G401 (cell line): ENCODE results near the gene ZNF827. TPM values are rescaled to one million over a fixed set of nuclear protein-coding genes. Genes with fewer than 3 reads are reported as not detected.

Experiments used
- DNase-seq: peaks from one replicate; pipeline ENCODE4 v3.0.0-alpha.2; 2015; ENCODE audit warnings: low spot score
- in situ Hi-C: cut with HindIII; loops from 2 replicates; pipeline ENCODE4 v1.10.0; 2016; ENCODE audit warnings: low sequenced_read_pairs, mixed read lengths
- total RNA-seq: library from RNA; depleted of rRNA; stranded (reverse); fragments of >200 nt; shearing (Covaris generic); gene quantifications from 2 replicates; pipeline ENCODE4 v1.2.3, GENCODE V29; 2014

The ZNF827 gene
- total RNA-seq, 1 experiment from 2014 or later: 2.1 TPM

- in situ Hi-C loops: no loop called here
- no peak for DNase-seq
These were observed 197.8 kb downstream of the ZNF827 start for GRCh38 chr4:145740806-145741205.

DNA sequence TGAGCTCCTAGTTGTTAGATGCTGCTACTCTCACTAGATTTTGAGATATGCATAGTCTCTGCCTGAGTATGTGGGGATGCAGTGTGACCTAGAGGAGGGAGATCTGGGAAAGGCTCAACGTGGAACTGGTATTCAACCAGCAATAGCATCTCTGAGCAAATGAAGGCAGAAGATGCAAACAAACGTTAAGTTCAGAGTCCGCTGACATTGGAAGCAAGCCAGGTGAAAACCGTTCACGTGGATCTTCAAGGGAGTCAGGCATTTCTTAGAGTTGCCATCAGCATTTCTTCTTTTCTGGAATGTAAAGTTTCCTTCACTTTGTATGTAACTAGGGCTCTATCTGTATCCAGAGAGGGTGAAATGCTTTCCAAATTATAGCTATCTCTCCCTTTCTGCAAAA lies 198.8 kb downstream of the ZNF827 start:
- no peak for DNase-seq
- in situ Hi-C loops: no loop called here

- in situ Hi-C loops: no loop called here
- DNase-seq: peak; percentile 92
These were observed 202.3 kb downstream of the ZNF827 start for GRCh38 chr4:145736241-145736831.

GRCh38 chr4:145735827-145736226 lies 202.8 kb downstream of the ZNF827 start:
- in situ Hi-C loops: no loop called here
- no peak for DNase-seq

GRCh38 chr4:145735347-145735675 lies 203.3 kb downstream of the ZNF827 start:
- in situ Hi-C loops: no loop called here
- peak; percentile 17 for DNase-seq

DNA sequence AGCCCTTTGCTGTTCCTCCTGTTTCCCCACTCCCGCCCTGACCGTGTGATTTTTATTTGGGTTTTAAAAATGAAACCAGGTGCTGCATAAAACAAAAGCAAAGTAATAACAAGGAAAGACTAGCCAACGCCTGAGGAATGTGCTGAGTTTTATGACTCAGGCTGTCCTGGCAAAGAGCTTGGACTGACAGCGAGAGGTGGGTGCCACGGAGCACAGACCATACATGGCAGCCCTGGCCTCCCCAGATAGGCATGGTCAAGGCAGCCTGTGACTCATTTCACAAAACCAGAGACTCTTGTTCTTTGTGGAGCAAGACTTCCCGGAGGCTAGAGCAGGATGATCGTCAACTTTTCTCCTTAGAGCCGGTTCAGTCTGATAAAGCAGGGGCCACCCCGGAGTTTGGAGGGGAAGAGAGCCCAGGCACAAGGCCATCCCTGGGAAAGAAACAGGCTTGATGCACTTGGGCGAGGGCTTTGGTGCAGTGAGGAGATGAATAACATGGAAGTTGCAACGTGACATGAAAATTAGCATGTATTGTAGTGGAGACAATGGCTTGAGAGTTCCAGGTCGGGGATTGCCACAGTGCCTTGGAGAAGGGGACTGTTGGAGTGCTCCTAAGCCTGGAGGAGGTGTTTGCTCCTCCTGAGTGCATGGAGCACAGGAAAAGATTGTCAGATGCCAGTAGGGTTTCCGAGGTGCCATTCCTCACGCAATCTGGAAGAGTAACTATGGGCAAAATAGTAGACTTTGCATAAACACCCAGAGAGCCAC lies 203.9 kb downstream of the ZNF827 start:
- in situ Hi-C loops: no loop called here

DNA sequence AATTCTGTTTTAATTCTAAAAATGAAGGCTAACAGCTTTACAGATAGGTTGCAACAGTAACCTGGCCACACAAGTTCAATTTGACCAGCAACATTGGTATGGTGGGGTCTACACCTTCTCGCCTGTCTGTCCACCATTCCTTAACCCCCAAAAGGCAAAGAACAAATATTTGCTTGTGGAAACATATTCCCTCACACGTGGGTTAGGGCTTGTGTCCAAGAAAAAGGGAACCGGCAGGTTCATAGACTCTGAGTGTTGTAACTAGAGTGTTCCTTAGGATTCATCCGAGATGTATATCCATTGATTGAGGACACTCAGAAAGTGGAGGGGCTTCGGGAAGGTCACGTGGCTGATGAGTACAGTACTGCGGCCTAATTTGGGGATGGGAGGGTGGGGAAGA lies 204.6 kb downstream of the ZNF827 start:
- DNase-seq: peak; percentile 47
- in situ Hi-C loops: no loop called here

More for the DNA sequence above, 203.9 kb downstream of the ZNF827 start:
- peak; percentile 21 for DNase-seq

GRCh38 chr4:145732895-145733880 lies 205.4 kb downstream of the ZNF827 start:
- peak; percentile 95 for DNase-seq
- in situ Hi-C loops: no loop called here

- in situ Hi-C loops: no loop called here
- peak; percentile 29 for DNase-seq
These were observed 206.4 kb downstream of the ZNF827 start for GRCh38 chr4:145732001-145732815.

DNA sequence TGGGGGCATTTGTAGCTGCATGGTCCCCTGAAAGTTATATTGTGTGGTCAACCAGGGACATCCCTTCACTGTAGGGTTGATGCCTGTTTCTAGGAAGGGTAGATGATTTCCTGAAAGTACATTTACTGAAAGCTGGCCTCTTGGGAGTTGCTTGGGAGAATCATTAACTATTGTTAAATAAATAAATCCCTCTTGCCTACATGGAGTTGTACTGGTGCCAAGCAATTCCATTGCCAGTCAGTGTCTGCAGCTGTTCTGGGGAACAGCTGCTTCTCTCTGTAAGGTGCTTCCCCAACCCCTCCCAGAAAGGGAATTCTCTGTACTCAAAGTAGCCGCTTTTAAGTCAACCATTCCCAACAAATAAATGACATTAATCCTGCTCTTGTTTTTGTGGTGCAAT lies 207.6 kb downstream of the ZNF827 start:
- in situ Hi-C loops: no loop called here
- no peak for DNase-seq

GRCh38 chr4:145730026-145730425 lies 208.6 kb downstream of the ZNF827 start:
- in situ Hi-C loops: no loop called here
- no peak for DNase-seq

DNA sequence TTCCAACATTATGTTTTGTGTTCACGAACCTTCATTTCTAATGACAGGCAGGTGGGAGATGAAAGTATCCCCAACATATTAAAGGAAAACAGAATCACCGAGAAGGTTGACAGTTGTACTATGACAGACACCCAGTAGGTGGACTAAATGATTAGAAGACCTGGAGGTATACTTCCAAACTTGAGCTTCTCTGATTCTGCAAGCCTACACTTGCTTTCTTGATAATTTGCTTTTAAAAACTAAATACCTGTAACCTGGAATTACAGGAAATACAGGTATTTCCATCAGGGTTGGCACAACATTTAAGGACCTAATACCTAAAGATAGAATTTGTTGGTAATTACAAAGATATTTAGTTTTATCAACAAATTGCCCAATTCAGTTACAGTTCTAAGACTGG lies 215.3 kb downstream of the ZNF827 start:
- DNase-seq: peak; percentile 17
- in situ Hi-C loops: no loop called here

- peak; percentile 28 for DNase-seq
- in situ Hi-C loops: no loop called here
These were observed 216.1 kb downstream of the ZNF827 start for GRCh38 chr4:145722561-145722960.

GRCh38 chr4:145720656-145721055 lies 218.0 kb downstream of the ZNF827 start:
- no peak for DNase-seq
- in situ Hi-C loops: no loop called here

- DNase-seq: peak; percentile 37
- in situ Hi-C loops: no loop called here
These were observed 218.6 kb downstream of the ZNF827 start for GRCh38 chr4:145719752-145720624.

DNA sequence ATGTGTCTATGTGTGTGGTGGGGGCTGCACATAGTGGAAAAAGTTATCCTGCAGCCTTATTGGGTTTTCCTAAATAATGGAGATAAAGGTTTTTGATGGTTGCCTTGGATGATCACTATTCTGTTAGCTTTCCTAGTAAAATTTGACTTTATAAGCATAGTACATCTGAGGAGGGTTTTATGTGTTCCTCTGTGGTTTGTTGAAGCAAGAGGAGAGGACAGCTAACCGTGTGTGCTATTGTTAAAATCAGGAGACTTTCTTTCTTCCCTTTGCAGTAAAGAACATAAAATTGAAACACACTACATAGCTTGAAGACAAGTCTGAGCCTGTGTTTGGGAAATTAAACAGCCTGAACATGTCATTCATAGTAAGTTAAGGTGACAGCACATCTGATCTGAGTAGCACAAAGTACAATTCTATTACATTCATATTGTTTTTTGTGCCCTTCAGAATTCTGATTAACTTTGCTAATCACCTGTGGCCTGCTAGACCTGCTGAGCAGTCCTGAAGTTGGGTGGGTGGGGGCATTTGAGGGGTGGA lies 221.9 kb downstream of the ZNF827 start:
- in situ Hi-C loops: no loop called here
- DNase-seq: no peak

DNA sequence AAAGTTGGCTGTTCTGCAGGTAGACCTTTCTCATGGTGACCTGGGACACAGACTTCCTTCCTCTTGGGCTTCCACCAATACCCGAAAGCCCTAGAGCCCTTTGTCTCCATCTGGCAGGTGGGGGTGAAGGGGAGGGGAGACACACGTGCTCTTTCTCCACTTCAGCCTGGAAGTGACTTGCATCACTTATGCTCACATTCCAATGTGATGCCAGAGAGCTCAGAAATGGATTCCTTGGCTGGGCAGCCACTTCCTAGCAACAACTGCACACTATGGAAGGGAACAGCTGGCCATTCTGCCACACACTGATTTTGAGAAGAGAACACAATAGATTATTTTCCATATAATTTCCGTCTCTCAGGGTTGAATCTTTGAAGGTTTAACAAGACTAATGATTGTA lies 222.4 kb downstream of the ZNF827 start:
- in situ Hi-C loops: no loop called here
- no peak for DNase-seq

- in situ Hi-C loops: no loop called here
- DNase-seq: no peak
These were observed 228.8 kb downstream of the ZNF827 start for GRCh38 chr4:145709843-145710242.
